ENCODE measurements around the gene BCAN.

BCAN gene

DNA sequence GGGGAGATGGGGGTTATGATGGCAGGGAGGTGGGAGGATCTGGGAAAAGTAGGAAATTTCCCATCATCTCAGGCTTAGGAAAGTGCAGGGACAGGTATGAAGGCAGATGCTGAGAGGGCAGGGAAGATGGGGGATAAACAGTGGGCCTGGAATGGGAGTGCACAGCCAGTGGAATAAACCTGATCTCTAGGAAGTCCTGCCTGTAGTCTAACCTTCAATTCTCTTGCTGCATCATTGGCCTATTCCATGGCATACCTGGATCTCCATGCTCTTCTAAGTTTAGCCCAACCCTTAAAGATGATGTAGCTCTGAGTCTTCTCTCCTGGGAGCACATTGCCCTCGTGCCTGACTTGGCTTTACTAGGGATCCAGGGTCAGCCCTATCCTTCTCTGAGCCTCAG, 2.7 kb downstream of the BCAN start:
- no peak for DNase-seq

DNA sequence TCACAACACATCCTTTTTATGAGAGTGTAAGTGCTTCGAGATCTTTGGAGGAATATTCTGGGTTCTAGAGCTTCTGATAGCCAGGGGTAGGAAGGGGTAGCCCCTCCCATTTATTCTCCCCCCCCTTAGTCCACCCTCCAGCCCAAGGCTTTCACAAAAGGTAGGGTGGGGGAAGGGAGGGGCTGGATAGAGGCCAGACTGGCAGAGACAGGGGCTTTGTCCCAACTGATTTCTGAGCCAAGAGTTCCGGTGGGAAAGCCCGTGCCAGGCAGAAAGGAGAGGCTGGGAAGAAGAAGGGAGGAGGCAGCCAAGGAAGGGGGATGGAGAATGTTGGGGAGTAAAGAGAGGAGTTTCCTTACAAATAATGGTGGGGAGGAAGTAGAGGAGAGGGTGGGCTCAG, 3.1 kb downstream of the BCAN start:
- no peak for DNase-seq

DNA sequence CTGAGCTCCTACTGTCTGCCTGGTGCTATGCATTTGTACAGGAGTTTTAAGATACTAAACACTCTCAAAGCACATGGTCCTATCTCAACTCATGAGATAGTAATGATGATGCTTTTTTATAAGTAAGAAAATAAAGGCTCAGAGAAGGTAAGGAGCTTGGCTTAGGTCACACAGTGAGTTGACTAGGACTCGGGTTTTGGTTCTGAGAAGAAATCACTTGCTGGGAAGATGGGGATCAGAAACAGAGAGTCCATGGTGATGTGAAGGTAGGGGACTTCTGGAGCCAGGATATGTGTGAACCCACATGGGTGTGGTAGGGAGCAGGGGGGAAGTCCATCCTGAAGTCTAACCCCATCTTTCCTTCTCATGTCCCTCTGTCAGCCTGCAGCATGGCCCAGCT, 3.7 kb downstream of the BCAN start:
- no peak for DNase-seq

DNA sequence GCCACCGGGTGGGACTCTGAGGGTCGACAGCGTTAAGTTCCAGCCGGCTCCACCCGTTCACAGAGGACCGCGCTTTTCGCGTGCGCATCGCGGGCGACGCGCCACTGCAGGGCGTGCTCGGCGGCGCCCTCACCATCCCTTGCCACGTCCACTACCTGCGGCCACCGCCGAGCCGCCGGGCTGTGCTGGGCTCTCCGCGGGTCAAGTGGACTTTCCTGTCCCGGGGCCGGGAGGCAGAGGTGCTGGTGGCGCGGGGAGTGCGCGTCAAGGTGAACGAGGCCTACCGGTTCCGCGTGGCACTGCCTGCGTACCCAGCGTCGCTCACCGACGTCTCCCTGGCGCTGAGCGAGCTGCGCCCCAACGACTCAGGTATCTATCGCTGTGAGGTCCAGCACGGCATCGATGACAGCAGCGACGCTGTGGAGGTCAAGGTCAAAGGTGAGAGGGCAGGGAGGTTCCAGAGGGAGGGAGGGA, 4.9 kb downstream of the BCAN start:
- DNase-seq, result no peak

DNA sequence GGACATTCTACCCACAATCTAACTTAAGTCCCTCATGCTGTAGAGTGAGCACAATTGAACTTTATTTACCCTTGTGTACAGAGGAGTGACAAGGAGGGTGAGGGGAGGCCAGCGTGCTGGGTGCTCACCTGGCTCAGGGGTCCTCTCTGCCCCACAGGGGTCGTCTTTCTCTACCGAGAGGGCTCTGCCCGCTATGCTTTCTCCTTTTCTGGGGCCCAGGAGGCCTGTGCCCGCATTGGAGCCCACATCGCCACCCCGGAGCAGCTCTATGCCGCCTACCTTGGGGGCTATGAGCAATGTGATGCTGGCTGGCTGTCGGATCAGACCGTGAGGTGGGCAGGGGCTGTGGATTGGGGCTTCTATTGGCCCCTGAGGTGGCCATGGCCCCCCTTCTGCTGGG, 5.4 kb downstream of the BCAN start:
- no peak for DNase-seq

DNA sequence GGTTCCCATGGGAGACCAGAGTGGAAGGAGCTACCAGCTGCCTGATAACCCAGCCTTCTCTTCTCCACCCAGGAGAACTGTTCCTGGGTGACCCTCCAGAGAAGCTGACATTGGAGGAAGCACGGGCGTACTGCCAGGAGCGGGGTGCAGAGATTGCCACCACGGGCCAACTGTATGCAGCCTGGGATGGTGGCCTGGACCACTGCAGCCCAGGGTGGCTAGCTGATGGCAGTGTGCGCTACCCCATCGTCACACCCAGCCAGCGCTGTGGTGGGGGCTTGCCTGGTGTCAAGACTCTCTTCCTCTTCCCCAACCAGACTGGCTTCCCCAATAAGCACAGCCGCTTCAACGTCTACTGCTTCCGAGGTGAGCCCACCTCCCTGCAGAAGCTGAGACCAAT, 6.6 kb downstream of the BCAN start:
- DNase-seq, result no peak

DNA sequence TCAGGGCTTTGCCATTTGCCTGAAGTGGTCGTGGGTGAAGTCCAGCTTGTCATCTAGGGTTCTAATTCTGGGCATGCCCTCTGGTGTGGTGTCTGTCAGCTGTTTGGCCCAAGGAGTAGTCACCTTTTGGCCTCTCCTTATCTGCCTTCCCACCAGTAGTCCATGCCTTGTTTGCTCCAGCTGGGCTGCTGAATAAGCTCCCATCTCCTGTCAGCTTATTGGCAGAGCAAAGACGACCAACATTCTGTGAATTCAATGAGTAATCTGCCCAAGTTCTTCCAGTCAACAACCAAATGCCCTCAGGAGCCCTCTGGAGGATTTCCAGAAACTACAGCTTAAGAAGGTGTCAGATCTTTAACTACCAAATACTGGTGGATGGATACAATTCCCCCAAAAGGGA, 7.0 kb downstream of the BCAN start:
- no peak for DNase-seq

DNA sequence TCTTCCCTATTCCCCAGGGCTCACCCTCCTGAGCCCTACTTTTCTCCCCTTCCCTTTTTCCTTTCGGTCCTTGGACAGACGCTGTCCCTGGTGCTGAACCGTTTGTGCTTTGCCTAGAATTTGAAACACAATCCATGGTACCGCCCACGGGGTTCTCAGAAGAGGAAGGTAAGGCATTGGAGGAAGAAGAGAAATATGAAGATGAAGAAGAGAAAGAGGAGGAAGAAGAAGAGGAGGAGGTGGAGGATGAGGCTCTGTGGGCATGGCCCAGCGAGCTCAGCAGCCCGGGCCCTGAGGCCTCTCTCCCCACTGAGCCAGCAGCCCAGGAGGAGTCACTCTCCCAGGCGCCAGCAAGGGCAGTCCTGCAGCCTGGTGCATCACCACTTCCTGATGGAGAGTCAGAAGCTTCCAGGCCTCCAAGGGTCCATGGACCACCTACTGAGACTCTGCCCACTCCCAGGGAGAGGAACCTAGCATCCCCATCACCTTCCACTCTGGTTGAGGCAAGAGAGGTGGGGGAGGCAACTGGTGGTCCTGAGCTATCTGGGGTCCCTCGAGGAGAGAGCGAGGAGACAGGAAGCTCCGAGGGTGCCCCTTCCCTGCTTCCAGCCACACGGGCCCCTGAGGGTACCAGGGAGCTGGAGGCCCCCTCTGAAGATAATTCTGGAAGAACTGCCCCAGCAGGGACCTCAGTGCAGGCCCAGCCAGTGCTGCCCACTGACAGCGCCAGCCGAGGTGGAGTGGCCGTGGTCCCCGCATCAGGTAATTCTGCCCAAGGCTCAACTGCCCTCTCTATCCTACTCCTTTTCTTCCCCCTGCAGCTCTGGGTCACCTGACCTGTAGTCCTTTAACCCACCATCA, 10.4 kb downstream of the BCAN start:
- no peak for DNase-seq

DNA sequence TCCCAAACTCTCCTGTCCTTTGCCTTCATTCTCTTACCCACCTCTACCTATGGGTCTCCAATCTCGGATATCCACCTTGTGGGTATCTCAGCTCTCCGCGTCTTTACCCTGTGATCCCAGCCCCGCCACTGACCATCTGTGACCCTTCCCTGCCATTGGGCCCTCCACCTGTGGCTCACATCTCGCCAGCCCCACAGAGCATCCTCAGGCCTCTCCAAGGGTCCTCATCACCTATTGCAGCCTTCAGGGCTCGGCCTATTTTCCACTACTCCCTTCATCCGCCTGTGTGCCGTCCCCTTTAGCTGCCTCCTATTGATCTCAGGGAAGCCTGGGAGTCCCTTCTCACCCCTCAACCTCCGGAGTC, 11.1 kb downstream of the BCAN start:
- DNase-seq, result no peak

DNA sequence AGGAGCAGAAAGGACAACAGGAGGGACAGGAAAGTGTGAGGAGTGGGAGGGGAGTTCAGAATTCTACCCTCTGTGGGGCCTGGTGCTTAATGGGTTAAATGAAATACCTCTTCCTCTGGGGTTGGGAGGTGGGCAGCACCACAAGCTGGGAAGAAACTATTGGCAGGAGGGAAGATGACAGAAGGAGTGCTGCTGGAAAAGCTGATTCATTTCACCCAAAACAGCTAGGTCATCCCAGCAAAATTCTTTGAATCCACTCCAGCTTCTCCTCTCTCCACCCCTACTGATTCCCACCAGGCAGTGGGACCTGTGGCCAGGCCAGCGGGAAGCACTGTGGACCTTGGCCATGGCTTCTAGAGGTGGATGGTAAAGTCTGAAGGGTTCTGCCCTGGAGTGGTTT, 12.8 kb downstream of the BCAN start:
- DNase-seq, result no peak

DNA sequence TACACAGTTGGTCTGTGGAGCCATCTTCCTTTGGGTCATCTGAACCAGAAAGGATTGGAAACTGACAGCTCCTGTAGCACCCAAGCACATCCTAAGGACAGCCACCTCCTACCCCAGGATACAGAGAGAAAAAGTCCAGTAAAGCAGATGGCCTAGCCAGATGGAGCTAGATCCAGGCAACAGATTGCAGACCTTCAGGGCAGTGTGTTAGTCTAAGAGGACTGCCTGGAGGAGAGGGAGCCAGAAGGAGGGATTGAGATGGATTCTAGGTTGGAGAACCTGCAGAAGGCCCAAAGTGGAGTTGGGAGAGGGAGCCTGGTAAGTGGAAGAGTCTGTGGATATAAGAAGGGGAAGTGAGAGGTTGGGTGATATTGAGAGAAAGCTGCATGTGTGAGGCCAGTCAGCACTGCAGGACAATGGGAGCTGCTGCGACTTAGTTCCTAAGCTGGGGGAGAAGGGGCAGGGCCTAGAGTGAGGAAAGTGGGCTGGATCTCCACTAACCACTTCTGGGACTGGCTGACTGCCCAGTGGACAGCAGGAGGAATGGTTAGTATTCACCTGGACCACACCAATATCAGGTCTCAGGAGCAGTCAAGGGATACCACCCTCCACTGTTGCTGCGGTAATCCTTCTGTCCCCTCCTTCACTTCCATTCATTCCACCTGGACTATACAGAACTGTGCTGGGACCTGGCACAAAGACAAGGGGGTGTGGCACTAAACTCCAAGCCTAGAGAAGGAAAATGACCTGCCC, 13.4 kb downstream of the BCAN start:
- DNase-seq, result no peak

DNA sequence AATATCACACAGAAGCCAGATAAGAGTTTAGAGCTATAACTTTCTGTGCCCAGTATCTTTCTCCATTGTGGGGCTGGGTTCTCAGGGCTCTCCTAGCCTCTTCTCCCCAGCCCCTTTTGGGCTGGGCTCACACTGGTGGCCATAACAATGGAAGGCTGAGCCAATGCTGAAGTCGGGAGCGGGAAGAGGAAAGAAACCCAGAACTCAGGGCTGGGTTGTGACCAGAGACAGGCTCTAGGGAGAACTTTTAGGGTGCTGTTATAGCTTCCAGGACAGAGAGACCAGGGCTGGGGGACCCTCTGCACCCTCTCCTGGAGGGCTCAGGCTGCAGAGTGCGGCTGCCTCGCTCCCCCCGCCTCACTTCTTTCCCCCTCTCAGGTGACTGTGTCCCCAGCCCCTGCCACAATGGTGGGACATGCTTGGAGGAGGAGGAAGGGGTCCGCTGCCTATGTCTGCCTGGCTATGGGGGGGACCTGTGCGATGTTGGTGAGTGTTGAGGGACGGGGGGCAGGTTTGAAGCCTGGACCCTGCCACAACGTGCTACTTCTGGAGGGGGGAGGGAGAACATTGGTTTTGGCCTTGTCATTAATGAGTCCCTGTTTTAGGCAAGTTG, 14.1 kb downstream of the BCAN start:
- no peak for DNase-seq

DNA sequence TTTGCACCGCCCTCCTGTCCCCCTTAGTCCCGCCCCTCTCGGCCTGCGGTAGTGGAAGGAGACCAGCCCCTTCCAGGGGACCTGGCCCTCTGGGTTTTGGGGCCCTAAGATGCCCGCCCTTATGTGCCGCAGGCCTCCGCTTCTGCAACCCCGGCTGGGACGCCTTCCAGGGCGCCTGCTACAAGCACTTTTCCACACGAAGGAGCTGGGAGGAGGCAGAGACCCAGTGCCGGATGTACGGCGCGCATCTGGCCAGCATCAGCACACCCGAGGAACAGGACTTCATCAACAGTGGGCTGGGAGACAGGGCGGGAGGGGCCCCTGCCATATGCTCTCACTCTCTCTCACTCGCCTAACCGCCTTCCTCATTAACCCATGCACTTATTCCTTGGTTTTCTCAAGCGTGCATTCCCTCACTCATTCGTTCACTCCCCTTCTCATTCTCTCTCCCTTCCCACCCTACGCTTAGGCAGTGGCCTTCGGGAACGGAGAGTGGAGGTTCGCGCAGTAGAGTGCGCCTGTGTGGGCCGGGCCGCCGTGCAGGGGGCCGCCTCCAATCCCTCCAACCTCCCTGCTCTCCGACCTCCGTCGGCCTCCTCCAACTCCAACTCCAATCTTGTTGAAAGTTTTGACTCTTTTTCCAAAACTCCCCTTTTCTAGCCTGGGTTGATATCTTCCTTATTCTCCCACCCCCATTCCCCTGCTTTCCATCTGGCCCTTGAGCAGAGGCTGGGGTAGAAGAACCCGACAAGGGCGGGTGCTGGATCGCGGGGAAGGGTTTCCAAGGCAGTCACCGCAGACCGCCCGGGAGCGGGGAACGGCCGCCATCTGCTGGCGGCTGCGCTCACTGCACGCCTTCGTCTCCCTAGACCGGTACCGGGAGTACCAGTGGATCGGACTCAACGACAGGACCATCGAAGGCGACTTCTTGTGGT, 15.2 kb downstream of the BCAN start:
- peak; percentile 19 for DNase-seq

DNA sequence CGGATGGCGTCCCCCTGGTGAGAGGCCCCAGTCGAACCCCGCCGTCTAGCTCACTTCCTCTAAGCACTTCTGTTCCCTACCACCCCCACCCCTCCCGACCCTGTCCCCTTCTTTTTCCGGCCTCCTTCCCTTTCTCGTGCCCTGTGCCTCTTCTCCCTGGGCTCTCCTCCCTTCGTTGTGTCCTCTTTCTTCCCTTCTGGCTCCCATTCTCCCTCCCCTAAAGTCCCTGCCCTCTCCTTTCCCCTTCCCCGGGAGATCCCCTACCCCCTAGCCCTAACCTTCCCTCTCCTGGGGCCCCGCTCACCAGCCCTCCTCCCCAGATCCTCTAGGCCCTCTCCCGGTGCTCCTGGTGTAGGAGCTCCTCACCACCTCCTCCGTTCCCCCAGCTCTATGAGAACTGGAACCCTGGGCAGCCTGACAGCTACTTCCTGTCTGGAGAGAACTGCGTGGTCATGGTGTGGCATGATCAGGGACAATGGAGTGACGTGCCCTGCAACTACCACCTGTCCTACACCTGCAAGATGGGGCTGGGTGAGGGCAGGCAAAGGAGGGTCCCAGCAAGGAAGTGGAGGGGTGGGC, 15.9 kb downstream of the BCAN start:
- DNase-seq, result no peak

DNA sequence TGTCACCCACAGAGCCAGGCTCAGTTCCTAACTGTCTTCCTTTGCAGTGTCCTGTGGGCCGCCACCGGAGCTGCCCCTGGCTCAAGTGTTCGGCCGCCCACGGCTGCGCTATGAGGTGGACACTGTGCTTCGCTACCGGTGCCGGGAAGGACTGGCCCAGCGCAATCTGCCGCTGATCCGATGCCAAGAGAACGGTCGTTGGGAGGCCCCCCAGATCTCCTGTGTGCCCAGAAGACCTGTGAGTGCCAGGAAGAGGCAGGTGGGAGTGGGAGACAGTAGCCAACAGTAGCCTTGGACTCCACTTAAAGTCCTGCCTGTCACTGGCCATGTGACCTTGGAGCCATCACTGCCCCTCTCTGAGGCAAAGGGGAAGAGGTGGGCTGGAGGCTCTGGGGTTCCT, 16.6 kb downstream of the BCAN start:
- no peak for DNase-seq

DNA sequence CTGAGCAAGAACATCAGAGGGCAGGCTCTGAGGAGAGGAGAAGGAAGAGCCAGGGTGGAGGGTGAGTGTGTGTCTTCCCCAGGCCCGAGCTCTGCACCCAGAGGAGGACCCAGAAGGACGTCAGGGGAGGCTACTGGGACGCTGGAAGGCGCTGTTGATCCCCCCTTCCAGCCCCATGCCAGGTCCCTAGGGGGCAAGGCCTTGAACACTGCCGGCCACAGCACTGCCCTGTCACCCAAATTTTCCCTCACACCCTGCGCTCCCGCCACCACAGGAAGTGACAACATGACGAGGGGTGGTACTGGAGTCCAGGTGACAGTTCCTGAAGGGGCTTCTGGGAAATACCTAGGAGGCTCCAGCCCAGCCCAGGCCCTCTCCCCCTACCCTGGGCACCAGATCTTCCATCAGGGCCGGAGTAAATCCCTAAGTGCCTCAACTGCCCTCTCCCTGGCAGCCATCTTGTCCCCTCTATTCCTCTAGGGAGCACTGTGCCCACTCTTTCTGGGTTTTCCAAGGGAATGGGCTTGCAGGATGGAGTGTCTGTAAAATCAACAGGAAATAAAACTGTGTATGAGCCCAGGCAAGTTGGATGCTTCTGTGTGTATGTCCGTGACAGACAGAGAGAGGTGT, 17.1 kb downstream of the BCAN start:
- no peak for DNase-seq

DNA sequence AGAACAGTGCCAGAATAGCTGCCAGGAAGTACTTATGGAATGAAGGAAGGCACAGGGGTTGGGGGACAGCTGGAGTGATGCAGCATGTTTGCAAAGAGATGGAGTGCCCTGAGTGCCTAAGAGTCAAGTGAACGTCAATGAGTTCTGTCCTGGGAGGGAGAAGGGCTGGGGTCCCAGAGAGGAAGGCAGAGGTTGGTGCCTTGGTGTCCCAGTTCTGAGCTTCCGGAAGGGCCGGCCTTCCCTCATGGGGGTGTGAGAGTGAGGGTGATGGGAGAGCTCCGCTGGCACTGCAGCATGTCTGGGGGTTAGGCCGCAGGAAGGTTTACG, 17.7 kb downstream of the BCAN start:
- no peak for DNase-seq

DNA sequence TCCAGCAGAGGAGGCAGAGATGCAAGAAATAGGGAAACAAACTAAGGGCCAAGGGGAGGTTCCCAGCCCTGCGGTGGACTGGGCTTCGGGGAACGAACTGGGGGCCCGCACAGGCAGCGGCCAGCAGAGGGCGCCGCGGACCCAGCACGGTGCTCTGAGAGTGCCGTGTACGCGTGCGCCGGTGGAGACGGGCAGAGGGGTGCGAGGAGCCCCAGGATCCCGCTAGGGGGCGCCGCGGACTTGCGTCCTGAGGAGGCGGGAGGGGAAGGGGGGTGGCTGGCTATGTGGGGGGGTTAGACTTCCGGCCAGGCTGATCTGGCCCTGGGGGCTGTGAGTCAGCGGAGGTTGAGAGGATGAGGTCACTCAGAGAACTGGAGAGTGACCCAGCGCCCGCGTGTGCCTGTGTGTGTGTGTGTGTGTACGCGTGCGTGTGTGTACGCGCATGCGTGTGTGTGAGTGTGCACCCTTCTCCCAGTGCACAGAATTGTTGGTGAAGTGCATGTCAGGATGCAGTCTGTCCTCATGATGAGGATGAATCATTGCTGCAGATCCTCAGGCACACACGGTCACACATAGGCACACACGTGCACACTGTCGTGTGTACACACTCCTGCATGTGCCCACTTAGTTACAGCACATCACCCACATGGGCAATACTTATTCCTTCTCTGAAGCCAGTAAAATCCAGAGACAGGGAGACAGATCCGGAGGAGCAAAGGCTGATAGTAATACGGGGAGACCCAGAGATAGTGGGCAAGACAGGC, 18.3 kb downstream of the BCAN start:
- peak; percentile 95 for DNase-seq

DNA sequence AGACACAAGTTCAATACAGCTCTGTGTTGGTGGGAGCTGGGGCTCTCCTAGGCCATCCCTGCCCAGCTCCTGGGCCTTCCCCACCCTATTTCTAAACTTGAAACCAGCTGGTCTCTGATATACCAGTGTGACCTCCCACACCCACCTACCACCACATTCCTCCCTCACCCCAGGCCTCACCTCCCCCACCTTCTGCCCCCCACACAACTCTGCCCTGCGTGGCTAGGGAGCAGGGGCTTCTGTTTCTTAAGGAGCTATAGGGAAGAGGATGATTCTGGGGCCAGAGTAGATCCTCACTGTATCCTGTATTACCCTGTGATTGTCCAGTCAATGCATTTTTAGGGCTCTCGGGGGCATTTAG, 18.8 kb downstream of the BCAN start:
- no peak for DNase-seq

DNA sequence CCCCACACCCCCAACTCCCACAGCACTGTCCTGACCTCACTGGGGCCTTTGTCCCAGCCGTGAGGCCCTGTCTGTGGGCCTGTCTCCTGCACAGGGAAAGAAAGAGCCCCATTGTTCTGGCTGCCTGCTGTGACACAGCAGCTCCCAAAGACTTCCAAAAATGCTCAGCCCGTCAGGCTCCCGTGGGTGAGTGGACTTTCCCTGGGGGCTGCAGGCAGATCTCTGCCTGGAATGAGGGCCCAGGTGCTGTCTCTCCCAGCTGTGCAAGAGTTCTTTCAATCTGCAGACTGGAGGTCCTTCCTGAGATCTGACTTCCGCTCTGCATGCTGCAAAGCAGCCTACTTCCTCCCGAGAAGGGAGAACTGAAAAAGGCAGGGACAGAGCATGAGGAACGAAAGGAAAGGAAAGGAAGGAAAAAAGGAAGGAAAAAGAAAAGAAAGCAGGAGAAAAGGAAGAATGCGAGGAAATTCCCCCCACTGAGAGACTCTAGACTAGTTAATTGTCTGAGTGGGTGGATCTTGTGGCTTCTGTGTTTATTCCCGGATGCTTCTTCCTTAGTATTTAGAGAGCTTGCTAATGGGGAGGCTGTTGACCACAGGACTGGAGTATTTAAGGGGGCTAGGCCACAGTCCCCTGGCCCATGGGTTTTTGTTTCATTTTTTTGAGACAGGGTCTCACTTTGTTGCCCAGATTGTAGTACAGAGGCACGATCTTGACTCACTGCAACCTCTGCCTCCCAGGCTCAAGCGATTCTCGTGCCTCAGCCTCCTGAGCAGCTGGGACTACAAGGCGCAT, 20.3 kb downstream of the BCAN start:
- DNase-seq, result no peak

DNA sequence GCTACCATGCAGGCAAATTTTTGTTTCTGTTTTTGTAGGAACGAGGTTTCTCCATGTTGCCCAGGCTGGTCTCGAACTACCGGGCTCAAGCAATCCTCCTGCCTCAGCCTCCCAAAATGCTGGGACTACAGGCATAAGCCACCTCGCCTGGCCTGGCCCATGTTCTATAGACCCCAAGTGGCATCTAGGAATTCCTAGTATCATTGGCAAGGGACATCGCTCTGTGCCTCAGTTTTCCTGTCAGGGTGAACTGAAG, 20.8 kb downstream of the BCAN start:
- no peak for DNase-seq
